Measurements from ENCODE around the gene TAS2R8.
"Not testable (repeated sequence)": the region's sequence is repeated elsewhere in the genome, so short reads cannot be mapped to it uniquely, and the experiment has no call there.

Gene TAS2R8

GRCh38 chr12:10826258-10826657, 19.2 kb upstream of the TAS2R8 start, which contains the start of gene TAS2R10:
TAS2R10 (minus strand) TSS chr12:10826358; CDS start chr12:10826269, 89 bp downstream.
- Histone ChIP-seq H3K9ac (no peak within 1 kb of the TSS), H3K4me2 (no peak within 1 kb of the TSS), H4K20me1 (no peaks in the 10 kb centered on the region), H3K27ac (no peak within 1 kb of the TSS), H3K27me3 (no peaks in the 10 kb centered on the region), H3K36me3 (no peaks in the 10 kb centered on the region), H3K4me1 (no peaks in the 10 kb centered on the region), H3K9me3 (replicated peaks in 1 of 11) (no peaks in the 10 kb centered on the region), H3K4me3 (no peak within 1 kb of the TSS)
- no peak for TF ChIP-seq Cebpa-rat (IDR thresholded peaks at IDR 0.05)

GRCh38 chr12:10824957-10825356, 17.9 kb upstream of the TAS2R8 start:
- no peaks in the 10 kb centered on the region for H3K36me3 ChIP-seq
- no peak overlapping the region for H3K4me2 ChIP-seq
- H3K4me1 ChIP-seq, result no peaks in the 10 kb centered on the region
- no peak overlapping the region for H3K27ac ChIP-seq
- H3K4me3 ChIP-seq, result no peak overlapping the region
- H3K9ac ChIP-seq, result no peak overlapping the region
- no peaks in the 10 kb centered on the region for H4K20me1 ChIP-seq
- no peaks in the 10 kb centered on the region for H3K9me3 ChIP-seq (replicated peaks in 1 of 11)
- TF ChIP-seq Cebpa-rat (IDR thresholded peaks at IDR 0.05), result no peak
- H3K27me3 ChIP-seq, result no peaks in the 10 kb centered on the region

GRCh38 chr12:10811883-10812536, 4.9 kb upstream of the TAS2R8 start:
- Histone ChIP-seq H3K36me3 (no peaks in the 10 kb centered on the region), H3K4me1 (no peaks in the 10 kb centered on the region), H3K9me3 (replicated peaks in 1 of 11) (no peaks in the 10 kb centered on the region; a peak in 1 of 22 replicates), H3K4me3 (no peak overlapping the region), H3K9ac (no peak overlapping the region), H3K27ac (no peak overlapping the region), H4K20me1 (no peaks in the 10 kb centered on the region), H3K27me3 (no peaks in the 10 kb centered on the region), H3K4me2 (no peak overlapping the region)
- no peak for TF ChIP-seq Cebpa-rat (IDR thresholded peaks at IDR 0.05)

GRCh38 chr12:10810068-10810467, 3.0 kb upstream of the TAS2R8 start, which contains the start of gene TAS2R9:
TAS2R9 (minus strand) TSS chr12:10810168; CDS start chr12:10810075, 93 bp downstream.
- no peak for TF ChIP-seq Cebpa-rat (IDR thresholded peaks at IDR 0.05)
- H3K9ac ChIP-seq, result no peak within 1 kb of the TSS
- no peaks in the 10 kb centered on the region for H3K4me1 ChIP-seq
- H3K27me3 ChIP-seq, result no peaks in the 10 kb centered on the region
- H3K4me2 ChIP-seq, result no peak within 1 kb of the TSS
- H3K4me3 ChIP-seq, result no peak within 1 kb of the TSS
- H3K36me3 ChIP-seq, result no peaks in the 10 kb centered on the region
- no peaks in the 10 kb centered on the region for H4K20me1 ChIP-seq
- no peaks in the 10 kb centered on the region for H3K9me3 ChIP-seq (replicated peaks in 1 of 11)
- H3K27ac ChIP-seq, result no peak within 1 kb of the TSS

- H3K9ac ChIP-seq, result no peak within 1 kb of the TSS
- H3K4me1 ChIP-seq, result no peaks in the 10 kb centered on the region
- no peaks in the 10 kb centered on the region for H3K9me3 ChIP-seq (replicated peaks in 1 of 11)
- H3K4me3 ChIP-seq, result no peak within 1 kb of the TSS
- no peaks in the 10 kb centered on the region for H4K20me1 ChIP-seq
- TF ChIP-seq Cebpa-rat (IDR thresholded peaks at IDR 0.05), result no peak
- H3K4me2 ChIP-seq, result no peak within 1 kb of the TSS
- no peaks in the 10 kb centered on the region for H3K27me3 ChIP-seq
- H3K27ac ChIP-seq, result no peak within 1 kb of the TSS
- no peaks in the 10 kb centered on the region for H3K36me3 ChIP-seq
Observed at GRCh38 chr12:10802587-10802986, 4.5 kb downstream of the TAS2R8 start, which contains the start of gene TAS2R7. TAS2R7 (minus strand) TSS chr12:10802627; CDS start chr12:10802570, 57 bp downstream.

GRCh38 chr12:10801741-10802140, 5.3 kb downstream of the TAS2R8 start:
- Histone ChIP-seq H4K20me1 (no peaks in the 10 kb centered on the region), H3K9me3 (replicated peaks in 1 of 11) (no peaks in the 10 kb centered on the region), H3K4me1 (no peaks in the 10 kb centered on the region), H3K36me3 (no peaks in the 10 kb centered on the region), H3K9ac (no peak overlapping the region), H3K27ac (no peak overlapping the region), H3K27me3 (no peaks in the 10 kb centered on the region), H3K4me2 (no peak overlapping the region), H3K4me3 (no peak overlapping the region)
- TF ChIP-seq Cebpa-rat (IDR thresholded peaks at IDR 0.05), result no peak

GRCh38 chr12:10794222-10794621, 12.9 kb downstream of the TAS2R8 start:
- TF ChIP-seq Cebpa-rat (IDR thresholded peaks at IDR 0.05), result no peak
- Histone ChIP-seq H3K27me3 (no peaks in the 10 kb centered on the region), H3K4me2 (no peak overlapping the region), H3K4me3 (no peak overlapping the region), H3K9me3 (replicated peaks in 1 of 11) (0 out of 22 replicates have a peak, but pooled peaks cover 0 to 4% (median 0%) of the 10 kb centered on the region in 11 experiments), H3K36me3 (no peaks in the 10 kb centered on the region), H3K4me1 (no peaks in the 10 kb centered on the region), H3K9ac (no peak overlapping the region), H3K27ac (no peak overlapping the region), H4K20me1 (no peaks in the 10 kb centered on the region)

- not testable (repeated sequence) for H3K36me3 ChIP-seq; H3K27ac ChIP-seq; H3K4me2 ChIP-seq; H3K9me3 ChIP-seq (replicated peaks in 1 of 11); H3K27me3 ChIP-seq; H3K4me3 ChIP-seq; H3K9ac ChIP-seq; H3K4me1 ChIP-seq; H4K20me1 ChIP-seq
Observed at GRCh38 chr12:10791769-10792168, 15.3 kb downstream of the TAS2R8 start.

GRCh38 chr12:10783252-10783651, 23.8 kb downstream of the TAS2R8 start:
- TF ChIP-seq Cebpa-rat (IDR thresholded peaks at IDR 0.05), result no peak
- Histone ChIP-seq H3K36me3 (no peaks in the 10 kb centered on the region), H3K4me3 (no peak overlapping the region), H3K27me3 (no peaks in the 10 kb centered on the region), H4K20me1 (no peaks in the 10 kb centered on the region), H3K9ac (no peak overlapping the region), H3K27ac (no peak overlapping the region), H3K4me1 (peaks cover 0 to 6% (median 0%) of the 10 kb centered on the region in 10 experiments; a peak in 2 of 20 replicates), H3K4me2 (no peak overlapping the region), H3K9me3 (replicated peaks in 1 of 11) (no peaks in the 10 kb centered on the region)

- Histone ChIP-seq H3K27me3 (no peaks in the 10 kb centered on the region), H3K4me1 (no peaks in the 10 kb centered on the region), H3K9ac (no peak overlapping the region), H4K20me1 (no peaks in the 10 kb centered on the region), H3K36me3 (no peaks in the 10 kb centered on the region), H3K27ac (no peak overlapping the region), H3K4me2 (no peak overlapping the region), H3K9me3 (replicated peaks in 1 of 11) (no peaks in the 10 kb centered on the region), H3K4me3 (no peak overlapping the region)
- TF ChIP-seq Cebpa-rat (IDR thresholded peaks at IDR 0.05), result no peak
Observed at GRCh38 chr12:10779103-10779502, 28.0 kb downstream of the TAS2R8 start.

All from BLaER1 treated with 17β-estradiol and CSF1 and Interleukin-3, amounts not matched to agents 10 nM and 100 nM (cell line).